NCI-H1417 (cell line): Measurements from ENCODE around the gene LRIT2.

Source experiments
- DNase-seq, 3 experiments: peaks; one replicate each; lab custom pipeline; 2025; lab: John Stamatoyannopoulos, UW

LRIT2 gene

DNA sequence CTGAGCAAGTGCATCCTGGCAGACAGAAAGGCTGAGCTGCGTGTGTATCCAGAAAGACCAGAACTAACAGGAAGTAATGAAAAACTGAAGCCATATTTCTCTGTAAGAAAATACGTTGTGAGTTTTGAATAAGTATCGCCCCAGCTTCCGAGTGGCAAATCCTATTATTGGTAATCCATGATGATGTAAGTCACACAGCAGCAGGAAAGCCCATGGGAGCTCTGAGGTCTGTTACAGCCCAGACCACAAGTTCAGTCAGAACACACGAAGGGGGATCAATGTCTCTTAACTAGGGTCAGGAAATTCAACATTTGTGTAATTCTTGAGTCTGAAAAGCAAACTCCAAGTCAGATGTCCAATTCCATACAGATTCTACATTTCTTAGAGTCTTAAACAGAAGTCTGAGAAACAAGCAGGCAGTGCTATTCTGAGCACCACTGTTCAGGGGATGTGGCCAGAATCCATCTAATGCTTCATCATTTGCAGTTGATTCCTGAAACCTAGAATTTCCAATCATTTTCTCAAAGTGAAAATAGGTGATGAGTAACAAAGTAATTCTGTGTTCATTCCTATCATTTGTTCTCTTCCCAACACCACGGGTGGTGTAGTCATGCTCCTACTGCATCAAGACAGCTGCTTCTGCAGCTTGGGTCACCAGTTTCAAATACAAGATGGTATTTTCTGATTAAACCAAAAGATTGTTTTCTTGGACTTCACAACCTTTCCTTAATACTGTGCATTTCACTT is at the start of gene LRIT2:
TSS of gene LRIT2 (minus strand) at position 118 of the 747 bp plus-strand sequence. CDS start at position 94, 24 bp downstream.
- DNase-seq: no peak

DNA sequence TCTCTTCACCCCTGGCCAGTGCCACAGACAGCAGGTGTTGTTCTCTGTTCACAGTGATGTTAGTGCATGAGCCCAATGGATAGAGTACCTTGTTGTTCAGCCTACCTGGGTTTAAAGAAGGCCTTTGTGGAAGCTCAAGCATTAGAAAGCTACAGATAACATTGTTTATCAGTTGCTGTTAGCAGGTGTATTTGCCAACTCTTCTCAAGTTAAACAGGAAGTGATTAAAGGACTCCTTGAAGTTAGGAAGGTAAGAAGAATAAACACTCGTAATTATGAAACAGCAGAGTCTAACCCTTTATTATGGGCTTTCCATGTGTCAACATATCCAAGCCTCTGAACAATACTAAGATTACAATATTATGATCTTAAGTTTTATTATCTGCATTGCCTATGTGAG is 45.4 kb upstream of the LRIT2 start:
- DNase-seq: peak; percentile 15 to 87 (median 46)

DNA sequence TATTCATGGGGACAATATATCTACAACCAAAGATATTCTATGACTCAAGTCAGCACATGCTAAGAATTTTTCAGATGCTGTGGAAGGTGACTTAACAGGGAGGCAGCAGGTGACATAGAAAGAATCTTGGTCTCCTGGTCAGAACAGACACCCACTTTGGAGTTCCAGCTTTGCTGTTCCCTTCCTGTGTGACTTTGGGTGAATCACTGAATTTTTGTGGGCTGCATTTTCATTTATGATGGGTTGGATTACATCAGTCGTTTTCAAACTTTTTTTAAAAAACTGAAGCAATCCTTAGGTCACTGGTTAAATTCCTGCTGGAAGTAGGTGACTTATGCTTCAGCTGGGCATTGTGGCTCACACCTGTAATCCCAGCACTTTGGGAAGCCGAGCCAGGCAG is 44.4 kb upstream of the LRIT2 start:
- no peak for DNase-seq

- no peak for DNase-seq
These were observed 43.8 kb upstream of the LRIT2 start for GRCh38 chr10:84269162-84269561.

GRCh38 chr10:84267503-84268126 is 42.3 kb upstream of the LRIT2 start:
- DNase-seq: peak in 1 of 3 experiments; percentile 10

DNA sequence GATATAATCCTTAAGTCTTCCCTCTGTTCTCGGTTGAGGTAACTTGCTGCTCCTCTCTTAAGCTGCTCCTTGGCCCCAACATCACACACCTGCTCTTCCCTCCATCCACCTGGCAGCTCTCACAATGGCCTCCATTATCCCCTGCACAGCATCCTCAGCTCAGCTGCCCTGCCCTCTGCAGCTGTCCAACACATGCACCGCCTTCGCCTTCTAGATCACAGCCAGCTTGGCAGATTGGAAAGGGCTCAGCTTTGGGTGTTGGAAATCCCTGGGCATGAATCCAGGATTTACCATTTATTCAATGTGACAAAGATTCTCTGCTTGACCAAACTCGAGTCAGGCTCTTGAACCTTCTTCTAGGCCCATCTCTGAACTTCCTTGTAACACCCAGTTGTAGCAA is 40.1 kb upstream of the LRIT2 start:
- peak in 2 of 3 experiments; percentile 48 to 73 for DNase-seq

GRCh38 chr10:84264611-84265141 is 39.3 kb upstream of the LRIT2 start:
- peak; percentile 18 to 74 (median 51) for DNase-seq

DNA sequence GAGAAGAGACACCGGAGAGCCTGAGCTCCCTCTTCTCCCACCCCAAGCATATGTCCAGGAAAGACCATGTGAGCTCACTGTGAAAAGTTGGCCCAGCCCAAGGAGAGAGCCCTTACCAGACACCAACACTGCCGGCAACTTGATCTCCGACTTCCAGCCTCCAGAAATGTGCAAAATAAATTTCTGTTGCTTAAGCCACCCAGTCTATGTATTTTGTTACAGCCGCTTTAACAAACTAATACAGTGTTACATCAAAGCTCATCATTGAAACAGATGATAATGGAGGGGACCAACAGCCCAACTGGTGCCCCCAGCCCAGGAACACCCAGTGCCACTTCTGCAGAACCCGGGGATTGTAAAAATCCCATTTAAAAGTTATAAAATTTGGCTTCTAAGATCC is 38.4 kb upstream of the LRIT2 start:
- DNase-seq: no peak

- DNase-seq: no peak
These were observed 37.0 kb upstream of the LRIT2 start for GRCh38 chr10:84262190-84262956.

DNA sequence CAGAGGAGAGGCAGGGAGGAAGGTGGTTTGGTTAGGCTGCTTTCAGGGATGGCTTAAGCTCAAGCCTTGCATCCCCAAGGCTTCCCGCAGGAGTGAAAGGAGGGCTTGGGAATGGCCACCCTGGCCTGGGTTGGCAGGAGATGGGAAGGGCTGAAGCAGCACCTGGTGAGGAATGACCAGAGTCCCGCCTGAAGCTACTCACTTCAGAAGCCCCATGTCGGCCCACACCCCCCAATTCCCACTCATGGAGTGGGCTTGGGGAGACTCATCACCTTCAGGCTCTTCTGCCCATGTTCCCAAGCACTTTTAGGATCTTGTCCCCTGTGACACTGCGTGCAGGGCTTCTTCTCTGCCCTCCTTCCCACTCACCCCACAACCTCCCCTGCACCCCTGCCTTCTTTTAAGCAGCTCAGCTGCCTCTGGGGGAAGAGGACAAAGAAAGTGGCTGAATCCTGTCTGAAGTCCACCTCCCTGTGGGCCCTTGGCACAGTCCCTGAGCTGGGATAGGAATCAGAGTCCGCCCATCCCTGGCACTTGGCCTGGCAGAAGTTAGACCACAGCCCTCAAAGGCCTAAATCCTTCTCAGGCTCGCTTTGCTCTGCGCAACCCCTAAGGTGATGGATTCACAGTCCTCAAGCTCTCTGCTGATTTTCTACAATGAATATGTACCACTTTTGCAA is 36.0 kb upstream of the LRIT2 start:
- no peak for DNase-seq

DNA sequence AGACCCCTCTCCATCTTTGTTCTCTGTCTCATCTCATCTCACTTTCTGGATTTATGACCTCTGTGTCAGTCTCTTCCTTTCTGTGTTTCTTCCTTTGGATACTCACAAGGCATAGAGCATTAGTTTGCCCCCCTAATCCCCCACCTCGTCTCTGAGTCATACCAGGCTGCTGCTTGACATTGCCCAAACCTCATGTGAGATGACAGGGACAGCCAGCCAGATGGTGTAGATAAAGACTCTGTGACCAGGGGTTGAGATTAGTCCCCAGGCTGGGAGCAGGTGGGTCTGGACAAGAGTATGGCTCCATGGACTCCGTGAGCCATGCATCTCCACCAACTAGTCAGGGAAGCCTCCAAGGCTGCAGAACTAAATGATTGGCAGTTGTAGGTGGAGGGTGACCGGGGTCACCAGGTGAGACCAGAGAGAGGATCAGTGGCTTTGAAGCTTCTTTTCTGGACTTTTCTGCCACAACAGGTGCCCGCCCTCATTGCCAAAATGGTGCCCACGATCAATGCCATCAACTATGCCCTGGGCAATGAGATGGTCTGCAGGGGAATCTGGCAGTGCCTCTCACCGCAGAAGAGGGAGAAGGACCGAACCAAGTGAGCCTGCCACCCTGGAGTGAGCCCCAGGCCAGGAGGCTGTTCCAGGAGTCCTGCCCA is 32.8 kb upstream of the LRIT2 start:
- DNase-seq: no peak

- DNase-seq: no peak
These were observed 32.1 kb upstream of the LRIT2 start for GRCh38 chr10:84257343-84258020.

- DNase-seq: no peak
These were observed 31.4 kb upstream of the LRIT2 start for GRCh38 chr10:84256510-84257342.

DNA sequence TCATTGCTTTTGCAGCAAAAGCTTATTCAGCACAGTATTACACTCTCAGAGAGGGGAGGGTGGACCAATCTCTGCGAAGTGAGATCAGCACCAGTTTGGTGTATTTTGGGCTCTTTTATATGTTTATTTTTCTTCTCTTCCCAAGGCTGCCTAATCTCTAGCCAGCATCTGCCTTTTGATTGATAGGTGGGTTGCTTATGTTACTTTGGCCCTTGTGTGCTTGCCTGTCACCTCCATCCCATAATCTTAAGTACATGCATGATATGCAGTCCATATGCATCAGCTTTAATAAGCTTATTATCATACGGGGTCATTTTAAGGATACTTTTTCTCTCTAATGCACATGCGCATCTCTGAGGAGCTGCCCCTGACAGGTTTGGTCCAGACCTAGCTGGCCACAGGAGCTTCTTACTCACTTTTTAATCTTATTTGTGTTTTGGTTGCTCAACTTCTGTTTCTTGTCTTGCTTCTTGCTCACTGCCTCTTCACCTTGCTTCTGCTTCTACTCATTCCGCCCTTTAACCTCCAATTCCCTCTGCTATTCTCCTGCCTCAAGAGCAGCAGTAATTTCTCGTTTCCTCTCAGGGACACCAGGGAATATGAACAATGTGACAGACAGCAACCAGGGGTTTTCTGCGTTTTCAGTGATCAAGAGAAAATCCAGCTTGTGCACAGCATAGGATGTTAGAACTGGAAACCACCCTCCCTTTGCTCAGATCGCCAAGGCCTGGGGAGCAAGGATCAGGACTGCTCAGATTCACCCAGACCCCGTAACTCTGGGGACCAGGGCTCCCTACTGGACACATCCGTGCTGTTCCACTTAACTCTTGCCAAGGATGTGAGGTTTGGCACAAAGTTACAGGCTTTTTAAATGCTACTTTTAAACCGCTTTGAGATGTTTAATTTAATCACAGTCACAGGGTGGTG is 29.5 kb upstream of the LRIT2 start:
- no peak for DNase-seq

GRCh38 chr10:84248794-84249193 is 23.4 kb upstream of the LRIT2 start:
- no peak for DNase-seq

- no peak for DNase-seq
These were observed 22.2 kb upstream of the LRIT2 start for GRCh38 chr10:84247496-84247895.

GRCh38 chr10:84244651-84245270 is 19.4 kb upstream of the LRIT2 start, which contains the start of gene RGR:
Gene RGR (plus strand): TSS chr10:84245053. CDS start chr10:84245091, 38 bp downstream.
- DNase-seq: no peak

DNA sequence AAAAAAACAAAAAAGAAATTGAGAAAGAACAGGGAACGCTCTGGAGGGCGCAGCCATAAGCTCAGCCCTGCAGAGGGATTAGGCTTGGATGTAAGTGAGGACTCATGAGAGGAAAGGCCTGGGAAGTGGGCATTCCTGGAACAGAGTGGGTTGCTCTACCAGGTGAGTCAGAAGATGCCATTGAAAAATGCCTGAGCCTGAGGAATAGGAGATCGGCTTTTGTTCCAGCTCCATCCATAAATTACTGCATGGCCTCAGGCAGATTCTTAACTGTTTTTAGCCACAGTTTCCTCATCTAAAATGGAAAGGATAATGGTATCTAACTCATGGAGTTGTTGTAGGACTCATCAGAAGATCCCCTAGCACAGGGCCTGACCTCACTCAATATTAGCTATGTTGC is 18.4 kb upstream of the LRIT2 start:
- DNase-seq: no peak
